Measurements from ENCODE around the gene NEK6.

- TF ChIP-seq CEBPB (IDR thresholded peaks at IDR 0.05) = no peak
- no peak for TF ChIP-seq REST (IDR thresholded peaks at IDR 0.05; ENCODE audit: low read depth)
These were observed 69.7 kb downstream of the NEK6 start for GRCh38 chr9:124327491-124327890.

Measured in Ishikawa (cell line).